Sigmoid colon (tissue), 3 donors: Measurements from ENCODE around the gene ST6GALNAC2.

Source experiments
- CTCF ChIP-seq, 4 experiments: fragments of 450-650 bp in 3 of 4; fragments of 200-600 bp in 1 of 4; IDR thresholded peaks; one replicate each; pipeline ENCODE4 v1.5.1; 2016 to 2019; ENCODE audit warnings: antibody characterized with exemption in 4 of 4, mild to moderate bottlenecking in 3 of 4, moderate library complexity in 2 of 4
- POLR2A ChIP-seq, 2 donors: fragments of 450-650 bp; IDR thresholded peaks; one replicate each; pipeline ENCODE4 v1.6.1; 2016; ENCODE audit warnings: antibody characterized with exemption in 2 of 2, mild to moderate bottlenecking in 2 of 2, moderate library complexity in 2 of 2

DNA sequence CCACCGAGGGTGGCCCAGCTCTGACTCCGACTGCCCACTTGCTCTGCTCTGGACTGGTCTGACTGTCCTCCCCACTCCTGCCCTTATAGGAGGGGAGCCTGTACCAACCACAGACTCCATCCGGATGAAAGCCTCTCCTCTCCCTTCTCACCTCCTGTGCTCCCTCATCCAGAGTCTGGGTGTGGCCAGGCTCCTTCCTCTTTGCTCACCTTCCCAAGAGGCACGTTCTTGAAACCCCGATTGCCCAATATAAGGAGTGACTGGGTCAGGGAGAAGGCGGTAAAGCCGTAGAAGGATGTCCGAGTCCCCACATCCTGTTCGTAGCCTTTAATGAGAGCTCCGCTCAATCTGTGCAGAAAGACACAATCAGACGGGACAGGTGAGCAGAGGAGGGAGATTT is 40.8 kb upstream of the ST6GALNAC2 start:
- TF ChIP-seq CTCF (IDR thresholded peaks at IDR 0.05) (no peak), POLR2A (IDR thresholded peaks at IDR 0.05) (no peak)
